ENCODE results near the gene GNGT1.

- TF ChIP-seq POLR2A (IDR thresholded peaks at IDR 0.05; ENCODE audit: low read depth, low read length) (no peak), POLR2AphosphoS5 (IDR thresholded peaks at IDR 0.05; ENCODE audit: low read depth, low read length) (no peak), TAF1 (IDR thresholded peaks at IDR 0.05; ENCODE audit: low read depth, low read length) (no peak), POU2F2 (IDR thresholded peaks at IDR 0.05; ENCODE audit: low read depth, low read length) (no peak)
These were observed 3.5 kb upstream of the GNGT1 start for GRCh38 chr7:93902777-93903423.
